ENCODE results near the gene SCAMP3. TPM values are rescaled to one million over a fixed set of nuclear protein-coding genes. Genes with fewer than 3 reads are reported as not detected.

SCAMP3 gene
- total and polyA plus RNA-seq, 2 experiments from 2014 or later: 50.5 to 52.5 TPM

DNA sequence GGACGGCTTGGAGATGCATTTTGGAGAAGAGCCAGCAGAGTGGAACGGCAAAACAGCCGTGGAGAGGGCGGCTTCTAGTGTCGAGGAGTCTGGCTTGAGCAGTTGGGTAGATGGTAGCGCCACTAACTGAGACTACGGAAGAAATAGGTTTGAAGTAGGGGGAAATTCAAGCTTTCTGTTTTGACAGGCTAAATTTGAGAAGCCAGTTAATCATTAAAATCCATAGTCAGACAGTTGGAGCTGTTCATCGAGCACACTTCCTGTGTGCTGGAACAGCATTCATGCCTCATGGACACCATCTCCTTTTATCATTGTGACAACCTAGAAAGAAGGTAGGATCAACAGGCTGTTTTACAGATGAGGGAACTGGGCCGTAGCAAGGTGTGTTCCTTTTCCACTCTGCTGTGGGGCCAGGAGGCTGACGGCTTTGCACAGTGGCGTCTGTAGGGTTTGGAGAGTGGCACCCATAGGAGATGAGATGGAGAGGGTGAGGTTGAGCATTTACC lies 42.5 kb upstream of the SCAMP3 start (continued):
- TF ChIP-seq, protein P1, sequence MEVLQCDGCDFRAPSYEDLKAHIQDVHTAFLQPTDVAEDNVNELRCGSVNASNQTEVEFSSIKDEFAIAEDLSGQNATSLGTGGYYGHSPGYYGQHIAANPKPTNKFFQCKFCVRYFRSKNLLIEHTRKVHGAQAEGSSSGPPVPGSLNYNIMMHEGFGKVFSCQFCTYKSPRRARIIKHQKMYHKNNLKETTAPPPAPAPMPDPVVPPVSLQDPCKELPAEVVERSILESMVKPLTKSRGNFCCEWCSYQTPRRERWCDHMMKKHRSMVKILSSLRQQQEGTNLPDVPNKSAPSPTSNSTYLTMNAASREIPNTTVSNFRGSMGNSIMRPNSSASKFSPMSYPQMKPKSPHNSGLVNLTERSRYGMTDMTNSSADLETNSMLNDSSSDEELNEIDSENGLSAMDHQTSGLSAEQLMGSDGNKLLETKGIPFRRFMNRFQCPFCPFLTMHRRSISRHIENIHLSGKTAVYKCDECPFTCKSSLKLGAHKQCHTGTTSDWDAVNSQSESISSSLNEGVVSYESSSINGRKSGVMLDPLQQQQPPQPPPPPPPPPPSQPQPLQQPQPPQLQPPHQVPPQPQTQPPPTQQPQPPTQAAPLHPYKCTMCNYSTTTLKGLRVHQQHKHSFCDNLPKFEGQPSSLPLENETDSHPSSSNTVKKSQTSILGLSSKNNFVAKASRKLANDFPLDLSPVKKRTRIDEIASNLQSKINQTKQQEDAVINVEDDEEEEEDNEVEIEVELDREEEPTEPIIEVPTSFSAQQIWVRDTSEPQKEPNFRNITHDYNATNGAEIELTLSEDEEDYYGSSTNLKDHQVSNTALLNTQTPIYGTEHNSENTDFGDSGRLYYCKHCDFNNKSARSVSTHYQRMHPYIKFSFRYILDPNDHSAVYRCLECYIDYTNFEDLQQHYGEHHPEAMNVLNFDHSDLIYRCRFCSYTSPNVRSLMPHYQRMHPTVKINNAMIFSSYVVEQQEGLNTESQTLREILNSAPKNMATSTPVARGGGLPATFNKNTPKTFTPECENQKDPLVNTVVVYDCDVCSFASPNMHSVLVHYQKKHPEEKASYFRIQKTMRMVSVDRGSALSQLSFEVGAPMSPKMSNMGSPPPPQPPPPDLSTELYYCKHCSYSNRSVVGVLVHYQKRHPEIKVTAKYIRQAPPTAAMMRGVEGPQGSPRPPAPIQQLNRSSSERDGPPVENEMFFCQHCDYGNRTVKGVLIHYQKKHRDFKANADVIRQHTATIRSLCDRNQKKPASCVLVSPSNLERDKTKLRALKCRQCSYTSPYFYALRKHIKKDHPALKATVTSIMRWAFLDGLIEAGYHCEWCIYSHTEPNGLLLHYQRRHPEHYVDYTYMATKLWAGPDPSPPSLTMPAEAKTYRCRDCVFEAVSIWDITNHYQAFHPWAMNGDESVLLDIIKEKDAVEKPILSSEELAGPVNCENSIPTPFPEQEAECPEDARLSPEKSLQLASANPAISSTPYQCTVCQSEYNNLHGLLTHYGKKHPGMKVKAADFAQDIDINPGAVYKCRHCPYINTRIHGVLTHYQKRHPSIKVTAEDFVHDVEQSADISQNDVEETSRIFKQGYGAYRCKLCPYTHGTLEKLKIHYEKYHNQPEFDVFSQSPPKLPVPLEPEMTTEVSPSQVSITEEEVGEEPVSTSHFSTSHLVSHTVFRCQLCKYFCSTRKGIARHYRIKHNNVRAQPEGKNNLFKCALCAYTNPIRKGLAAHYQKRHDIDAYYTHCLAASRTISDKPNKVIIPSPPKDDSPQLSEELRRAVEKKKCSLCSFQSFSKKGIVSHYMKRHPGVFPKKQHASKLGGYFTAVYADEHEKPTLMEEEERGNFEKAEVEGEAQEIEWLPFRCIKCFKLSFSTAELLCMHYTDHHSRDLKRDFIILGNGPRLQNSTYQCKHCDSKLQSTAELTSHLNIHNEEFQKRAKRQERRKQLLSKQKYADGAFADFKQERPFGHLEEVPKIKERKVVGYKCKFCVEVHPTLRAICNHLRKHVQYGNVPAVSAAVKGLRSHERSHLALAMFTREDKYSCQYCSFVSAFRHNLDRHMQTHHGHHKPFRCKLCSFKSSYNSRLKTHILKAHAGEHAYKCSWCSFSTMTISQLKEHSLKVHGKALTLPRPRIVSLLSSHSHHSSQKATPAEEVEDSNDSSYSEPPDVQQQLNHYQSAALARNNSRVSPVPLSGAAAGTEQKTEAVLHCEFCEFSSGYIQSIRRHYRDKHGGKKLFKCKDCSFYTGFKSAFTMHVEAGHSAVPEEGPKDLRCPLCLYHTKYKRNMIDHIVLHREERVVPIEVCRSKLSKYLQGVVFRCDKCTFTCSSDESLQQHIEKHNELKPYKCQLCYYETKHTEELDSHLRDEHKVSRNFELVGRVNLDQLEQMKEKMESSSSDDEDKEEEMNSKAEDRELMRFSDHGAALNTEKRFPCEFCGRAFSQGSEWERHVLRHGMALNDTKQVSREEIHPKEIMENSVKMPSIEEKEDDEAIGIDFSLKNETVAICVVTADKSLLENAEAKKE (CRISPR knock-in tag; IDR thresholded peaks at IDR 0.05): no peak
- TF ChIP-seq EZH2phosphoT487 (IDR thresholded peaks at IDR 0.05; ENCODE audit: unreplicated experiment) (no peak), ZNF114 (CRISPR knock-in tag; IDR thresholded peaks at IDR 0.05) (no peak), EZH2 (IDR thresholded peaks at IDR 0.05; ENCODE audit: low read depth, unreplicated experiment) (no peak), STAT1 (IDR thresholded peaks at IDR 0.05; ENCODE audit: unreplicated experiment) (no peak), JUNB (IDR thresholded peaks at IDR 0.05; ENCODE audit: unreplicated experiment) (no peak)
- TF ChIP-seq, protein P2, sequence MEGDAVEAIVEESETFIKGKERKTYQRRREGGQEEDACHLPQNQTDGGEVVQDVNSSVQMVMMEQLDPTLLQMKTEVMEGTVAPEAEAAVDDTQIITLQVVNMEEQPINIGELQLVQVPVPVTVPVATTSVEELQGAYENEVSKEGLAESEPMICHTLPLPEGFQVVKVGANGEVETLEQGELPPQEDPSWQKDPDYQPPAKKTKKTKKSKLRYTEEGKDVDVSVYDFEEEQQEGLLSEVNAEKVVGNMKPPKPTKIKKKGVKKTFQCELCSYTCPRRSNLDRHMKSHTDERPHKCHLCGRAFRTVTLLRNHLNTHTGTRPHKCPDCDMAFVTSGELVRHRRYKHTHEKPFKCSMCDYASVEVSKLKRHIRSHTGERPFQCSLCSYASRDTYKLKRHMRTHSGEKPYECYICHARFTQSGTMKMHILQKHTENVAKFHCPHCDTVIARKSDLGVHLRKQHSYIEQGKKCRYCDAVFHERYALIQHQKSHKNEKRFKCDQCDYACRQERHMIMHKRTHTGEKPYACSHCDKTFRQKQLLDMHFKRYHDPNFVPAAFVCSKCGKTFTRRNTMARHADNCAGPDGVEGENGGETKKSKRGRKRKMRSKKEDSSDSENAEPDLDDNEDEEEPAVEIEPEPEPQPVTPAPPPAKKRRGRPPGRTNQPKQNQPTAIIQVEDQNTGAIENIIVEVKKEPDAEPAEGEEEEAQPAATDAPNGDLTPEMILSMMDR (conservative IDR thresholded peaks at IDR 0.05; ENCODE audit: low read depth in 2 of 2): no peak

DNA sequence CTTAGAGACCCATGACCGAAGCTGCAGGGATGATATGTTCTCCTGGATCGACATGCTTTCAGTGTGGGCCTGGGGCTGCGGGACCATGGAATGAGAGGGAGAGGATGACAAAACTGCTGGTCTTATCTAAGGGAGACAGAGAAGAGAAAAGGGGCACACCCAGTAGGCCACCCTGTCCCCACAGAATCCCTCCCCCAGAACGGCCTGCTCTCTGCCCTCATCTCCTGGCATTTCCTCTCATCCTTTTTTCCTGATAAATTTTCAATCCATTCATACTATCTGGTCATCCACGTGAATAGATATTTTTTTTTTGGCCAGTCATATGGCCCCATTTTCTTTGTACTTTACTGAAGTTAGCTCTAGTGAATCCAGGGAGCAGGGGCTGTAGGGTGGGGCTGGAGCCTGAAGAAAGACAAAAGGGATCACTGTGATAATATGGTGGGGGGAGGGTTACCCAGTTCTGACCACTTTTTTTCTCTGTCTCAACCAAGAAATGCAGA lies 39.2 kb upstream of the SCAMP3 start, which contains the start of gene PKLR:
PKLR (minus strand) TSS at position 97 of the 500 bp plus-strand sequence; CDS start at position 54, 43 bp downstream.
- peaks cover under 1% of the 10 kb centered on the region; the same call in 1 of the 2 replicates for H3K27me3 ChIP-seq (ENCODE audit: insufficient read depth)
- no peak within 1 kb of the TSS for H3K27ac Mint-ChIP-seq
- no peaks in the 10 kb centered on the region for H3K9me2 ChIP-seq (ENCODE audit: insufficient read depth)
- H3K27me3 Mint-ChIP-seq (ENCODE audit: insufficient read depth, low read depth, poor library complexity): peaks cover 13% of the 10 kb centered on the region
- no peak within 1 kb of the TSS for H3K27ac ChIP-seq (ENCODE audit: low read depth)
- no peaks in the 10 kb centered on the region for H3K36me3 Mint-ChIP-seq (ENCODE audit: low read depth)
- no peaks in the 10 kb centered on the region for H3K36me3 ChIP-seq (ENCODE audit: insufficient read depth)
- H3K4me1 ChIP-seq (ENCODE audit: insufficient read depth): peaks cover 13% of the 10 kb centered on the region
- no peaks in the 10 kb centered on the region for H3K9me3 Mint-ChIP-seq
- ATAC-seq (no peak), DNase-seq (ENCODE audit: low spot score) (no peak)
- H4K20me1 ChIP-seq (replicated peaks; ENCODE audit: insufficient read depth): no peaks in the 10 kb centered on the region
- H3K4me3 ChIP-seq: no peak within 1 kb of the TSS
- H3K4me1 Mint-ChIP-seq: peaks cover 21% of the 10 kb centered on the region
- no peak within 1 kb of the TSS; the same call in 2 of the 3 replicates for H3K4me3 Mint-ChIP-seq
- no peaks in the 10 kb centered on the region for H3K79me2 ChIP-seq (replicated peaks; ENCODE audit: insufficient read depth)
- 0 out of 2 replicates have a peak, but pooled peaks cover 8% of the 10 kb centered on the region for H3F3A ChIP-seq (replicated peaks; ENCODE audit: low read depth)
- H3K4me2 ChIP-seq: no peak within 1 kb of the TSS
- H2AFZ ChIP-seq: peak within 1 kb of the TSS; percentile 76
- TF ChIP-seq, protein P1 (CRISPR knock-in tag; IDR thresholded peaks at IDR 0.05): no peak
- TF ChIP-seq EZH2phosphoT487 (IDR thresholded peaks at IDR 0.05; ENCODE audit: unreplicated experiment): no peak
